ENCODE results near the gene DOHH.
A peak's percentile ranks its signal among the peaks of the same experiment; 100 is the strongest.

The DOHH gene

GRCh38 chr19:3507371-3508120 is 7.1 kb upstream of the DOHH start:
- DNase-seq (ENCODE audit: low read depth): no peak
- H3K4me3 ChIP-seq (ENCODE audit: low read depth, low read length): peak overlapping the region; percentile 82

GRCh38 chr19:3506384-3507340 is 6.2 kb upstream of the DOHH start:
- peak overlapping the region; percentile 82 for H3K4me3 ChIP-seq (ENCODE audit: low read depth, low read length)
- no peak for DNase-seq (ENCODE audit: low read depth)

- DNase-seq (ENCODE audit: low read depth): peak; percentile 92
- H3K4me3 ChIP-seq (ENCODE audit: low read depth, low read length): peak within 1 kb of the TSS; percentile 86
Observed at GRCh38 chr19:3505598-3506383, 5.3 kb upstream of the DOHH start, which contains the start of gene FZR1. Gene FZR1, plus strand, starts transcription at chr19:3506311. Its CDS starts 16,679 bp downstream, at chr19:3522990.

GRCh38 chr19:3504735-3505134 is 4.3 kb upstream of the DOHH start:
- no peak overlapping the region for H3K4me3 ChIP-seq (ENCODE audit: low read depth, low read length)
- no peak for DNase-seq (ENCODE audit: low read depth)

- H3K4me3 ChIP-seq (ENCODE audit: low read depth, low read length): no peak overlapping the region
- no peak for DNase-seq (ENCODE audit: low read depth)
Observed at GRCh38 chr19:3503036-3503572, 2.6 kb upstream of the DOHH start.

GRCh38 chr19:3501780-3502179 is 1.3 kb upstream of the DOHH start:
- no peak for DNase-seq (ENCODE audit: low read depth)
- no peak overlapping the region for H3K4me3 ChIP-seq (ENCODE audit: low read depth, low read length)

- no peak for DNase-seq (ENCODE audit: low read depth)
- peak overlapping the region; percentile 96 for H3K4me3 ChIP-seq (ENCODE audit: low read depth, low read length)
Observed at GRCh38 chr19:3499738-3500428, 591 bp downstream of the DOHH start.

GRCh38 chr19:3497757-3498520 is 2.5 kb downstream of the DOHH start:
- DNase-seq (ENCODE audit: low read depth): no peak
- no peak overlapping the region for H3K4me3 ChIP-seq (ENCODE audit: low read depth, low read length)

GRCh38 chr19:3496392-3497273 is 3.8 kb downstream of the DOHH start:
- H3K4me3 ChIP-seq (ENCODE audit: low read depth, low read length): no peak overlapping the region
- no peak for DNase-seq (ENCODE audit: low read depth)

GRCh38 chr19:3494559-3494958 is 5.9 kb downstream of the DOHH start:
- no peak for DNase-seq (ENCODE audit: low read depth)
- H3K4me3 ChIP-seq (ENCODE audit: low read depth, low read length): no peak overlapping the region

GRCh38 chr19:3494051-3494450 is 6.4 kb downstream of the DOHH start:
- H3K4me3 ChIP-seq (ENCODE audit: low read depth, low read length): no peak overlapping the region
- no peak for DNase-seq (ENCODE audit: low read depth)

GRCh38 chr19:3493651-3494050 is 6.8 kb downstream of the DOHH start:
- no peak overlapping the region for H3K4me3 ChIP-seq (ENCODE audit: low read depth, low read length)
- no peak for DNase-seq (ENCODE audit: low read depth)

GRCh38 chr19:3492919-3493318 is 7.6 kb downstream of the DOHH start:
- no peak for DNase-seq (ENCODE audit: low read depth)
- no peak overlapping the region for H3K4me3 ChIP-seq (ENCODE audit: low read depth, low read length)

- no peak overlapping the region for H3K4me3 ChIP-seq (ENCODE audit: low read depth, low read length)
- DNase-seq (ENCODE audit: low read depth): no peak
Observed at GRCh38 chr19:3492131-3492839, 8.2 kb downstream of the DOHH start.

GRCh38 chr19:3491396-3492119 is 8.9 kb downstream of the DOHH start:
- DNase-seq (ENCODE audit: low read depth): no peak
- H3K4me3 ChIP-seq (ENCODE audit: low read depth, low read length): no peak overlapping the region

GRCh38 chr19:3483226-3483628 is 17.2 kb downstream of the DOHH start, which contains the start of gene SMIM44:
Gene SMIM44, minus strand, starts transcription at chr19:3483441. Its CDS starts 38 bp downstream, at chr19:3483403.
- no peak for DNase-seq (ENCODE audit: low read depth)
- H3K4me3 ChIP-seq (ENCODE audit: low read depth, low read length): no peak within 1 kb of the TSS

All from skeletal muscle cell (primary cell).